K562 (cell line): ENCODE measurements around the gene TMEM131L. TPM values are rescaled to one million over a fixed set of nuclear protein-coding genes. Genes with fewer than 3 reads are reported as not detected.

Source experiments
- ATAC-seq: fragments of 200-7000 bp; cut with Tn5 transposase; 3 replicates; pipeline ENCODE4 v1.9.1; 2020; ENCODE audit warnings: moderate library complexity
- BruUV-seq: library from RNA; stranded (reverse); fragments of 400-500 nt; replicated peaks from 2 replicates; lab custom pipeline; 2021; lab: Mats Ljungman, UMichigan
- CTCF ChIA-PET: fragments of 300-600 bp; formaldehyde crosslinking; extraction: SDS; loops from one replicate; lab custom pipeline; 2021; ENCODE audit warnings: low intra/inter-chr PET ratio; lab: Yijun Ruan, JAX
- POLR2A ChIA-PET: fragments of 300-600, 350-650 bp; sonication (Branson Sonifier 250); formaldehyde crosslinking; extraction: SDS; loops from one replicate; lab custom pipeline; 2021; ENCODE audit warnings: antibody characterized with exemption, inconsistent platforms; lab: Yijun Ruan, JAX
- DNase-seq, 4 experiments: peaks; one replicate each; pipeline versions ENCODE4 v3.0.0 to v3.0.0-alpha.2; 2011 to 2018; ENCODE audit warnings: low spot score in 3 of 4, mixed read lengths in 3 of 4; ENCODE audit errors: extremely low read depth in 1 of 4
- FAIRE-seq: peaks from 2 replicates; lab custom pipeline; 2011; peaks lifted over from hg19 to GRCh38; lab: Jason Lieb, UNC
- H2AFZ ChIP-seq: 2 replicates; pipeline ENCODE4 v1.6.0; 2011; ENCODE audit warnings: low read depth, low read length, control low read depth, inconsistent platforms
- H3K27ac ChIP-seq: fragments of 200-600 bp; 3 replicates; pipeline ENCODE4 v1.8.0; 2011; ENCODE audit warnings: low read depth, mild to moderate bottlenecking, control low read depth, inconsistent platforms, low read length, moderate library complexity, mixed read lengths; ENCODE audit errors: extremely low read depth
- H3K27me3 ChIP-seq, 2 experiments: fragments of 300-600 bp in 1 of 2; 2 replicates in 1 of 2; 3 replicates in 1 of 2; pipeline versions ENCODE4 v1.6.0 to v1.8.0; 2011; ENCODE audit warnings: inconsistent platforms in 2 of 2, low read length in 2 of 2, mild to moderate bottlenecking in 1 of 2, mixed read lengths in 1 of 2, moderate library complexity in 1 of 2; ENCODE audit not compliant: control insufficient read depth in 2 of 2, insufficient read depth in 2 of 2
- H3K36me3 ChIP-seq: fragments of 300-600 bp; 3 replicates; pipeline ENCODE4 v1.8.0; 2011; ENCODE audit warnings: mild to moderate bottlenecking, low read length, inconsistent platforms; ENCODE audit not compliant: control insufficient read depth, insufficient read depth
- H3K4me1 ChIP-seq, 2 experiments: fragments of 200-600 bp in 1 of 2; replicated peaks in 1 of 2; 2 replicates in 1 of 2; 3 replicates in 1 of 2; pipeline versions ENCODE4 v1.5.1 to v1.8.0; 2011; ENCODE audit warnings: inconsistent platforms in 2 of 2, low read length in 2 of 2, mild to moderate bottlenecking in 1 of 2, mixed read lengths in 1 of 2, moderate library complexity in 1 of 2; ENCODE audit not compliant: control insufficient read depth in 2 of 2, insufficient read depth in 2 of 2
- H3K4me2 ChIP-seq: 2 replicates; pipeline ENCODE4 v1.6.1; 2011; ENCODE audit warnings: low read length, control low read depth, inconsistent platforms, mixed read lengths; ENCODE audit not compliant: insufficient read depth
- H3K4me3 ChIP-seq: fragments of 200-600 bp; sonication (generic), shearing (Covaris generic); 2 replicates; pipeline ENCODE4 v1.5.1; 2016; ENCODE audit warnings: control low read depth, inconsistent platforms
- H3K79me2 ChIP-seq: fragments of 200-600 bp; 3 replicates; pipeline ENCODE4 v1.8.0; 2011; ENCODE audit warnings: low read length, inconsistent platforms; ENCODE audit not compliant: control insufficient read depth, insufficient read depth
- H3K9ac ChIP-seq, 2 experiments: 2 replicates each; pipeline versions ENCODE4 v1.6.0 to v1.6.1; 2011; ENCODE audit warnings: low read depth in 2 of 2, low read length in 2 of 2, control low read depth in 1 of 2, inconsistent platforms in 1 of 2, mild to moderate bottlenecking in 1 of 2, mixed read lengths in 1 of 2; ENCODE audit not compliant: insufficient read depth in 1 of 2
- H3K9me1 ChIP-seq: one replicate; pipeline ENCODE4 v1.6.0; 2011; ENCODE audit warnings: inconsistent platforms, mild to moderate bottlenecking, low read length, moderate library complexity; ENCODE audit not compliant: control insufficient read depth, insufficient read depth
- H3K9me3 ChIP-seq: replicated peaks from 2 replicates; pipeline ENCODE4 v1.5.1; 2011; ENCODE audit warnings: low read depth, low read length, inconsistent platforms; ENCODE audit not compliant: control insufficient read depth, insufficient read depth
- H4K20me1 ChIP-seq: replicated peaks from 2 replicates; pipeline ENCODE4 v1.6.1; 2011; ENCODE audit warnings: low read length, inconsistent platforms, mixed read lengths; ENCODE audit not compliant: control insufficient read depth, insufficient read depth
- AFF4 ChIP-seq: sonication (generic); formaldehyde crosslinking; IDR thresholded peaks from 2 replicates; pipeline ENCODE4 v1.8.0; 2023; ENCODE audit warnings: mild to moderate bottlenecking, missing genetic modification reagents
- DLX4 ChIP-seq: fragments of 250-450 bp; sonication (Bioruptor Pico); IDR thresholded peaks from 2 replicates; pipeline ENCODE4 v1.6.1; 2021; ENCODE audit warnings: mild to moderate bottlenecking
- GABPA ChIP-seq: fragments of 200-800 bp; sonication (Bioruptor generic); conservative IDR thresholded peaks from 2 replicates; pipeline ENCODE4 v1.6.1; 2016; ENCODE audit warnings: low read depth, missing genetic modification characterization, missing compliant biosample characterization
- MEF2D ChIP-seq: conservative IDR thresholded peaks from 2 replicates; pipeline ENCODE4 v1.6.1; 2016; ENCODE audit warnings: low read depth, missing genetic modification characterization, missing compliant biosample characterization
- POLR2A ChIP-seq: fragments of 450-650 bp; conservative IDR thresholded peaks from 2 replicates; pipeline ENCODE4 v1.6.1; 2016
- SMC3 ChIP-seq: conservative IDR thresholded peaks from 2 replicates; pipeline ENCODE4 v1.6.1; 2011; ENCODE audit warnings: low read depth, low read length, improper control_type of control experiment; ENCODE audit not compliant: insufficient read depth
- TEAD4 ChIP-seq, 2 experiments: sonication (generic) in 1 of 2; formaldehyde crosslinking in 1 of 2; IDR thresholded peaks; 2 replicates each; pipeline versions ENCODE4 v1.6.1 to v1.8.0; 2012 to 2022; ENCODE audit warnings: borderline replicate concordance in 1 of 2, inconsistent platforms in 1 of 2, low read length in 1 of 2, mild to moderate bottlenecking in 1 of 2, missing genetic modification reagents in 1 of 2
- WGBS: fragments of 100-300 bp; shearing (Covaris generic); methylation state at CpG from one replicate; pipeline ENCODE4 v1.1.6; 2016; ENCODE audit warnings: low coverage, mixed read lengths; ENCODE audit not compliant: insufficient coverage; ENCODE audit errors: missing lambda C conversion rate; 5-methylcytosine and 5-hydroxymethylcytosine counted together
- in situ Hi-C: fragments of 300-500 bp; cut with MboI; formaldehyde crosslinking; loops from 4 replicates; pipeline ENCODE4 v1.15.0; 2018; ENCODE audit warnings: inconsistent platforms, mixed read lengths
- intact Hi-C: fragments of 100-400 bp; cut with micrococcal nuclease; formaldehyde crosslinking; loops from 2 replicates; pipeline ENCODE4 v1.14.2; 2022
- polyA plus RNA-seq, 8 experiments: library from polyadenylated mRNA; depleted of rRNA in 4 of 8; stranded (reverse) in 5 of 8; unstranded in 3 of 8; fragments of >200 nt; fragmentation: Nextera tagmentation in 2 of 8; fragmentation: Illumina TruSeq in 1 of 8; extraction: Ambion mirVana in 2 of 8; extraction: Trizol in 1 of 8; gene quantifications; 2 replicates each; pipeline versions ENCODE4 v1.2.1 to v1.2.3, GENCODE V29; 2011 to 2014; ENCODE audit warnings: inconsistent platforms in 1 of 8, missing spikeins in 1 of 8
- total RNA-seq, 7 experiments: library from RNA; depleted of rRNA in 6 of 7; stranded (reverse); fragments of >200 nt in 6 of 7; fragmentation: Illumina TruSeq in 2 of 7; extraction: Trizol in 2 of 7; gene quantifications; 2 replicates each; pipeline versions ENCODE4 v1.2.1 to v1.2.3, GENCODE V29; 2011 to 2021; ENCODE audit warnings: low replicate concordance in 1 of 7

TMEM131L gene
- total and polyA plus RNA-seq, 9 of the 15 experiments (the other 6 are each of a cell fraction or from before 2014, with no cell fraction given) = 1.2 to 20.8 (median 12.9) TPM

GRCh38 chr4:153629776-153630175, 163.6 kb downstream of the TMEM131L start:
- Histone ChIP-seq H3K27me3 (no peaks in the 10 kb centered on the region), H3K36me3 (peaks cover 85% of the 10 kb centered on the region), H3K79me2 (no peaks in the 10 kb centered on the region), H3K4me3 (no peak overlapping the region), H3K4me2 (no peak overlapping the region), H3K27ac (no peak overlapping the region), H3K9me3 (no peaks in the 10 kb centered on the region), H3K4me1 (no peaks in the 10 kb centered on the region), H3K9me1 (peaks cover 3% of the 10 kb centered on the region), H4K20me1 (no peaks in the 10 kb centered on the region)
- no TSS peak for BruUV-seq
- ATAC-seq (no peak), FAIRE-seq (no peak), DNase-seq (no peak)
- ChIA-PET POLR2A (interaction anchor here (0.6 kb wide), 1 partner anchor 127 kb away, joined by 3 read pairs; no protein-coding TSS in a partner anchor), CTCF (no interaction called here)
- intact Hi-C loops = no loop called here
- TF ChIP-seq POLR2A = no peak
- TF ChIP-seq MEF2D (tag) = no peak
- TF ChIP-seq, all 486 proteins: peak for 0
- no peak overlapping the region for H2AFZ ChIP-seq
- no peak overlapping the region for H3K9ac ChIP-seq
- in situ Hi-C loops = loop anchor here (10.0 kb wide), 1 partner anchor 775 kb away; no protein-coding TSS in a partner anchor

GRCh38 chr4:153634738-153635353, 168.7 kb downstream of the TMEM131L start:
- peaks cover 58% of the 10 kb centered on the region for H3K36me3 ChIP-seq
- no peak overlapping the region for H3K9ac ChIP-seq
- peak; percentile 75 for ATAC-seq
- ChIA-PET CTCF (no interaction called here), POLR2A (interaction anchor here (0.7 kb wide), 1 partner anchor 36 kb away, joined by 3 read pairs; no protein-coding TSS in a partner anchor)
- peaks cover 0 to 2% of the 10 kb centered on the region in 2 experiments; a peak in 1 of 5 replicates for H3K4me1 ChIP-seq
- no peak overlapping the region for H3K4me3 ChIP-seq
- 85% methylated on average over 3 of the region's 3 CpGs for WGBS
- intact Hi-C loops (no loop called here), in situ Hi-C loops (loop anchor here (10.0 kb wide), 1 partner anchor 780 kb away; no protein-coding TSS in a partner anchor)
- no peak overlapping the region for H3K27ac ChIP-seq
- no peaks in the 10 kb centered on the region for H4K20me1 ChIP-seq
- FAIRE-seq = no peak
- H3K9me3 ChIP-seq = no peaks in the 10 kb centered on the region
- no TSS peak for BruUV-seq
- no peaks in the 10 kb centered on the region for H3K79me2 ChIP-seq
- no peak overlapping the region for H3K4me2 ChIP-seq
- peak; percentile 23 to 55 (median 38) for DNase-seq
- no peaks in the 10 kb centered on the region for H3K9me1 ChIP-seq
- no peak overlapping the region for H2AFZ ChIP-seq
- H3K27me3 ChIP-seq = no peaks in the 10 kb centered on the region
- TF ChIP-seq AFF4 = no peak
- 0 out of 2 replicates have a peak, but pooled peaks have one; percentile 37 for TF ChIP-seq SMC3
- TF ChIP-seq DLX4 (CRISPR knock-in tag) = no peak
- peak; percentile 16; the same call in 1 of the 2 replicates for TF ChIP-seq TEAD4 (IDR thresholded peaks at IDR 0.05; ENCODE audit: low read length)
- no peak for TF ChIP-seq TEAD4 (CRISPR knock-in tag; IDR thresholded peaks at IDR 0.05; ENCODE audit: borderline replicate concordance)
- no peak for TF ChIP-seq GABPA (tag)
